Measurements from ENCODE around the gene SLX4IP. TPM values are rescaled to one million over a fixed set of nuclear protein-coding genes. Genes with fewer than 3 reads are reported as not detected.

SLX4IP gene
- total RNA-seq, 4 donors from 2014 or later, result 2.4 to 5.4 (median 4.1) TPM

DNA sequence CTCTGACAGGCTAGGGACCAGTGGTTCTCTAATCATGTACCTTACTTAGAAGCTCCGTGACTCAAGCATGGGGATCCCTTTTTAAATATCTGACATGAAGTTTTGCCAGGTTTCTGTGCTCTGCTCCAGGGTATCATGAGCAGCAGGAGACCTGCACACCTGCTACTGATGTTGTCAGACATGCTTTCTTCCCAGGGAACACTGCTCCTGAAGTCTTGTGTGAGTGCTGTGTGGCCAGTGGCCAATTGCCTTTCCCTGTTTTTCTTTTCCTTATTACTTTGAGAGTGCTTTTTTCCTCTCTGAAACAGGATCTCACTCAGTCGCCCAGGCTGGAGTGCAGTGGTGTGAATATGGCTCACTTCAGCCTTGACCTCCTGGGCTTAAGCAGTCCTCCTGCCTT lies 26.4 kb downstream of the SLX4IP start:
- TF ChIP-seq, protein P1, sequence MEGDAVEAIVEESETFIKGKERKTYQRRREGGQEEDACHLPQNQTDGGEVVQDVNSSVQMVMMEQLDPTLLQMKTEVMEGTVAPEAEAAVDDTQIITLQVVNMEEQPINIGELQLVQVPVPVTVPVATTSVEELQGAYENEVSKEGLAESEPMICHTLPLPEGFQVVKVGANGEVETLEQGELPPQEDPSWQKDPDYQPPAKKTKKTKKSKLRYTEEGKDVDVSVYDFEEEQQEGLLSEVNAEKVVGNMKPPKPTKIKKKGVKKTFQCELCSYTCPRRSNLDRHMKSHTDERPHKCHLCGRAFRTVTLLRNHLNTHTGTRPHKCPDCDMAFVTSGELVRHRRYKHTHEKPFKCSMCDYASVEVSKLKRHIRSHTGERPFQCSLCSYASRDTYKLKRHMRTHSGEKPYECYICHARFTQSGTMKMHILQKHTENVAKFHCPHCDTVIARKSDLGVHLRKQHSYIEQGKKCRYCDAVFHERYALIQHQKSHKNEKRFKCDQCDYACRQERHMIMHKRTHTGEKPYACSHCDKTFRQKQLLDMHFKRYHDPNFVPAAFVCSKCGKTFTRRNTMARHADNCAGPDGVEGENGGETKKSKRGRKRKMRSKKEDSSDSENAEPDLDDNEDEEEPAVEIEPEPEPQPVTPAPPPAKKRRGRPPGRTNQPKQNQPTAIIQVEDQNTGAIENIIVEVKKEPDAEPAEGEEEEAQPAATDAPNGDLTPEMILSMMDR (IDR thresholded peaks at IDR 0.05; ENCODE audit: low read depth), result no peak

DNA sequence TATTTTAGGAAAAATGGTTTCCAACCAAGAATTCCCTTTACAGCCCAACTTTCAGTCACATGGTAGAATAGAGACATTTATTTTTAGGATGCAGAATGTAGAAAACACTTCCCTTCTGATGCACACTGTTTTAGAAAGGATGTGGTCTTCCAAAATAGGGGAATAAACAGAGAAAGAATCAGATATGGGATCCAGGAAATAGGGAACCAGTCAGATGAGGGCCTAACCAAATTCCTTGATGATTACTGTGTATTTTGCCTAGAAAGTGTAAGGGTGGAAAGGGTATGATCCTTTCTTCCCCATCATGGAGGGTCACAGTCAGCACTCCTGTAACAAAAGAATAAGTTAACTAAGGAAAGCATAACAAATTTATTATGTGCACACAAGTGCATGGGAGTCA lies 27.4 kb downstream of the SLX4IP start:
- TF ChIP-seq, protein P1 (IDR thresholded peaks at IDR 0.05; ENCODE audit: low read depth), result no peak

DNA sequence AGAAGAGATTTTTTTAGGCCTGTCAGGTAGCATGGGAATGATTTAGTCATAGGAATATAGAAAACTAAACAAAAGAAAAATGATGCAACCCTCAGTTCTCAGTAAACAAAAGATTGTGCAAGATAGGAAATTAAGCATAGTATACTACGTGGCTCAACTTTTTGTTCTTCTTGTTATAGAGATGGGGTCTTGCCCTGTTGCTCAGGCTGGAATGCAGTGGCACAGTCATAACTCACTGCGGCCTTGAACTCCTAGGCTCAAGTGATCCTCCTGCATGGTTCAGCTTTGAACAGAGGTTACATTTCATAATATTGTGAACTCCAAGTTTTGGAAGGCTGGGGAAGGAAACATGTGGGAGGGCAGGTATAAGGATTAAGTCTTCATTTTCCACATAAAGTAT lies 28.5 kb downstream of the SLX4IP start:
- TF ChIP-seq, protein P1 (IDR thresholded peaks at IDR 0.05; ENCODE audit: low read depth), result no peak

DNA sequence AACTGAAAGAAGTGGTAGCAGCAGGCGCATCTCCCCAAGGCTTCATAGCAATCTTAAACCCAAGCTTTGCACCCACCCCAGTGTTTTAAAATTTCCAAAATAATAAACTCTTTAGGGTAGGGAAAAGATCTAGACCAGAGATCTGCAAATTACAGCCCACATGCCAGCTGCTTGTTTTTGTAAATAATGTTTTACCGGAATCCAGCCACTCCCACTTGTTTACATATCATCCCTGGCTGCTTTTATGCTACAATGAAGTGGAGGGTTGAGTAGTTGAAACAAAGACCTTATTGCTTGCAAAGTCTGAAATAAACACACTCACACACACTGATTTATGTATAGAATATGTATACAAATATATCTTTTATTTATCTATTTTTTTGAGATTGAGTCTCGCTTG lies 30.0 kb downstream of the SLX4IP start:
- TF ChIP-seq, protein P1 (IDR thresholded peaks at IDR 0.05; ENCODE audit: low read depth), result no peak

DNA sequence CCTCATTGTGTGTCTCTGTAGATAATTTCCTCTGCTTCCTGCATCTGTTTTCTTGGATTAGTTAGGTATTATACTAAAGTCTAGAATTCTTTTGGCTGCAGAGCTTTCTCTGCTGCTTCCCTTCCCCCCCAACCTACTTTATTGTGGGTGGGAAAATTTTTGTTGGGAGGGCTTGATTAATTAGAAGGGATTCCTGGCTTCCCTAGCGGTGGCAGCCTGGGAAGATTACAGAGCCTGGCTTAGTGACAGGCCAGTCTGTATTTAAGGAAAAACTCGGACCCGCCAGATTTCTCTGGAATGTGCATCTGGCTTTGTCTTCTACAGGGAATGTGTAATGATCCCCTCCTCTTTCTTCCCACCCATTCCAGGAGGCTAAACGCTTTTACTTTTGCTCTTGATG lies 31.2 kb downstream of the SLX4IP start:
- TF ChIP-seq, protein P1 (IDR thresholded peaks at IDR 0.05; ENCODE audit: low read depth), result no peak

DNA sequence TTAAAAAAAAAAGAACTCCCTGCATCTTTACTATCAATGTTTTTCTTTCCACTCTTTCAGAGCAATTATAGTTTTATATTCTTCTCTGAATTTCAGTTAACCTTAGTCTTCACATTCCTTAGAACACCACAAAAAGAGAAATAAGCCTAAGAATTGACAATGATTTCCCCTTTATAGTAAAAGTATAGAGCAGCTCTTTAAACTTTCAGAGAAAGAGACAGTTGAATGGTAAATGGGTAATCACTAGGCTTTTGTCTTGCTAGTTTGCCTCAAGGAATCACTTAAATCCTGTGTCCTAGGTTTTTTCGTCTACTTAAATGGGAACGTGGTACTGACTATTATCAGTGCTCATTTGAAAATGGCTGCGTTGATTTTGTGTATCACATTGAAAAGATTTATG lies 31.8 kb downstream of the SLX4IP start:
- TF ChIP-seq, protein P1 (IDR thresholded peaks at IDR 0.05; ENCODE audit: low read depth), result no peak

DNA sequence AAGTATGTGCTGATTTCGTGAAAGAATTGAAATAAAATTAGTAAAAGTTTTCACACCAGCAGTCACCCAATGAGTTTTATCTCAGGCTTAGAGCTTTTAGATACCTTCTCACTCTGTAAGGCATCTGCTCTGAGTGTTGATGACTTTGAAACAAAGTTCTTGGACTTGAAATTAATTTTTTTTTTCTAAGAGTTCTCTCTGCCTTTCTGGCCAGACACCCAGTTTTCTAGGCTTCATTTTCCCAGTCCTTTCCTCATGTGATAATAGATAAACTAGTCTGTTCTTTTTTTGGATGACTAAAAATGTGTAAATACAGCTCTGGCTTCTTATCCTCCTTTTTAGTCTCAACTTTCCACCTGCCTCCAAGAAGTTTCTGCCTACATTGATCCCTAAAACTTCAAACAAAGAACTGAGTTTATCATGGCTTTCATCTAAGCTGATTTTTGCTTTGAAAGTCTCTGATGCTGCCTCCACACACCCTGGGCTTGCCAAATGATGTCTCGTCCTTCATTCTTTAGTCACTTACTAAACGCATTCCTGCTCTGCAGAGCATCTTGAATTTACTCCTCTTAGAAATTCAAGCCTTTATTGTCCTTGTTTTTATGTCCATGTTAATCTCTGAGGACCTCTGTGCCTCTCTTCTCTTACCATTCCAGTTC lies 32.7 kb downstream of the SLX4IP start:
- TF ChIP-seq, protein P1 (IDR thresholded peaks at IDR 0.05; ENCODE audit: low read depth), result no peak

Data from subcutaneous adipose tissue (tissue), 4 donors.